H9 (cell line): ENCODE measurements around the gene TMEM107. TPM values are rescaled to one million over a fixed set of nuclear protein-coding genes. Genes with fewer than 3 reads are reported as not detected.

Source experiments
- DNase-seq: peaks from one replicate; pipeline ENCODE4 v3.0.0-alpha.2; 2017
- H2AFZ ChIP-seq: one replicate; pipeline ENCODE4 v1.6.1; 2013; ENCODE audit warnings: mild to moderate bottlenecking, low read length, control low read depth, moderate library complexity
- H2AK5ac ChIP-seq: 2 replicates; pipeline ENCODE4 v1.6.1; 2013; ENCODE audit warnings: low read length, control low read depth, mixed read lengths; ENCODE audit not compliant: insufficient read length
- H2BK120ac ChIP-seq: one replicate; pipeline ENCODE4 v1.6.1; 2013; ENCODE audit warnings: low read depth, mild to moderate bottlenecking, low read length, control low read depth, inconsistent platforms; ENCODE audit not compliant: poor library complexity, severe bottlenecking
- H2BK12ac ChIP-seq: 2 replicates; pipeline ENCODE4 v1.6.1; 2013; ENCODE audit warnings: low read length, control low read depth, mixed read lengths, low read depth; ENCODE audit not compliant: insufficient read length
- H2BK15ac ChIP-seq: 2 replicates; pipeline ENCODE4 v1.6.1; 2013; ENCODE audit warnings: low read depth, low read length, control low read depth
- H2BK20ac ChIP-seq: one replicate; pipeline ENCODE4 v1.6.1; 2013; ENCODE audit warnings: low read depth, mild to moderate bottlenecking, low read length, control low read depth, inconsistent platforms; ENCODE audit not compliant: poor library complexity, severe bottlenecking
- H2BK5ac ChIP-seq: 2 replicates; pipeline ENCODE4 v1.6.1; 2013; ENCODE audit warnings: low read length, control low read depth, mixed read lengths; ENCODE audit not compliant: insufficient read length
- H3K14ac ChIP-seq: 2 replicates; pipeline ENCODE4 v1.6.1; 2013; ENCODE audit warnings: low read length, control low read depth; ENCODE audit not compliant: insufficient read depth
- H3K18ac ChIP-seq: 2 replicates; pipeline ENCODE4 v1.6.1; 2013; ENCODE audit warnings: low read depth, mild to moderate bottlenecking, mixed read lengths, low read length, control low read depth; ENCODE audit not compliant: insufficient read length
- H3K23ac ChIP-seq: 2 replicates; pipeline ENCODE4 v1.6.1; 2013; ENCODE audit warnings: low read length, control low read depth, mixed read lengths, low read depth; ENCODE audit not compliant: insufficient read length
- H3K23me2 ChIP-seq: 2 replicates; pipeline ENCODE4 v1.6.1; 2013; ENCODE audit warnings: low read depth, mild to moderate bottlenecking, mixed read lengths, low read length, control low read depth; ENCODE audit not compliant: insufficient read length, poor library complexity, severe bottlenecking
- H3K27ac ChIP-seq: 2 replicates; pipeline ENCODE4 v1.5.1; 2013; ENCODE audit warnings: low read length, control low read depth, mixed read lengths, low read depth; ENCODE audit not compliant: insufficient read length
- H3K27me3 ChIP-seq: 2 replicates; pipeline ENCODE4 v1.6.1; 2013; ENCODE audit warnings: low read length, control low read depth, inconsistent platforms; ENCODE audit not compliant: insufficient read depth
- H3K4ac ChIP-seq: 2 replicates; pipeline ENCODE4 v1.6.1; 2013; ENCODE audit warnings: low read depth, mild to moderate bottlenecking, control low read depth, inconsistent platforms, low read length, moderate library complexity
- H3K4me1 ChIP-seq: 2 replicates; pipeline ENCODE4 v1.6.1; 2013; ENCODE audit warnings: low read length, control low read depth, inconsistent platforms; ENCODE audit not compliant: insufficient read depth
- H3K4me2 ChIP-seq: 2 replicates; pipeline ENCODE4 v1.6.1; 2013; ENCODE audit warnings: low read length, control low read depth, mixed read lengths; ENCODE audit not compliant: insufficient read length, insufficient read depth
- H3K56ac ChIP-seq: 2 replicates; pipeline ENCODE4 v1.6.1; 2013; ENCODE audit warnings: low read depth, mild to moderate bottlenecking, mixed read lengths, low read length, control low read depth; ENCODE audit not compliant: insufficient read length
- H3K79me1 ChIP-seq: 2 replicates; pipeline ENCODE4 v1.6.1; 2013; ENCODE audit warnings: low read depth, mild to moderate bottlenecking, moderate library complexity, low read length, control low read depth, inconsistent platforms; ENCODE audit not compliant: insufficient read depth, poor library complexity, severe bottlenecking
- H3K79me2 ChIP-seq: 2 replicates; pipeline ENCODE4 v1.6.1; 2013; ENCODE audit warnings: low read length, control low read depth, inconsistent platforms; ENCODE audit not compliant: insufficient read depth
- H3K9ac ChIP-seq: 2 replicates; pipeline ENCODE4 v1.6.1; 2013; ENCODE audit warnings: low read length, control low read depth, mixed read lengths; ENCODE audit not compliant: insufficient read length; ENCODE audit errors: extremely low read depth
- H3K9me3 ChIP-seq: one replicate; pipeline ENCODE4 v1.6.1; 2013; ENCODE audit warnings: low read depth, low read length, inconsistent platforms; ENCODE audit not compliant: control insufficient read depth
- H3T11ph ChIP-seq: one replicate; pipeline ENCODE4 v1.6.1; 2013; ENCODE audit warnings: mild to moderate bottlenecking, low read length, control low read depth, inconsistent platforms
- H4K20me1 ChIP-seq: one replicate; pipeline ENCODE4 v1.6.1; 2013; ENCODE audit not compliant: control insufficient read depth, insufficient read length, insufficient read depth
- H4K5ac ChIP-seq: 2 replicates; pipeline ENCODE4 v1.6.1; 2013; ENCODE audit warnings: low read depth, mild to moderate bottlenecking, mixed read lengths, low read length, control low read depth; ENCODE audit not compliant: insufficient read length
- H4K8ac ChIP-seq: replicated peaks from 2 replicates; pipeline ENCODE4 v1.6.1; 2013; ENCODE audit warnings: low read length, control low read depth, mixed read lengths, low read depth; ENCODE audit not compliant: insufficient read length
- H4K91ac ChIP-seq: 2 replicates; pipeline ENCODE4 v1.6.1; 2013; ENCODE audit warnings: low read depth, mild to moderate bottlenecking, moderate library complexity, mixed read lengths, low read length, control low read depth; ENCODE audit not compliant: insufficient read length
- H3K27ac Mint-ChIP-seq, 3 experiments: 2 replicates in 2 of 3; 3 replicates in 1 of 3; pipeline ENCODE4 v1.8.0; 2020 to 2021; ENCODE audit warnings: mixed read lengths in 3 of 3, mild to moderate bottlenecking in 1 of 3, moderate library complexity in 1 of 3
- H3K27me3 Mint-ChIP-seq: 2 replicates; pipeline ENCODE4 v1.8.0; 2021; ENCODE audit warnings: low read depth, mild to moderate bottlenecking, moderate library complexity, mixed read lengths
- H3K36me3 Mint-ChIP-seq, 3 experiments: 2 replicates in 2 of 3; 3 replicates in 1 of 3; pipeline ENCODE4 v1.8.0; 2020 to 2021; ENCODE audit warnings: low read depth in 3 of 3, mixed read lengths in 3 of 3; ENCODE audit not compliant: insufficient read depth in 1 of 3
- H3K4me1 Mint-ChIP-seq, 2 experiments: 2 replicates each; pipeline ENCODE4 v1.8.0; 2020; ENCODE audit warnings: mixed read lengths in 2 of 2
- H3K4me3 Mint-ChIP-seq, 2 experiments: 2 replicates in 1 of 2; 3 replicates in 1 of 2; pipeline ENCODE4 v1.8.0; 2020 to 2021; ENCODE audit warnings: mild to moderate bottlenecking in 2 of 2, mixed read lengths in 2 of 2, moderate library complexity in 1 of 2
- H3K9me3 Mint-ChIP-seq, 2 experiments: 2 replicates in 1 of 2; 3 replicates in 1 of 2; pipeline ENCODE4 v1.8.0; 2020; ENCODE audit warnings: mild to moderate bottlenecking in 2 of 2, mixed read lengths in 2 of 2, moderate library complexity in 1 of 2
- WGBS: extraction: QIAGEN DNeasy Blood & Tissue Kit; methylation state at CpG from one replicate; pipeline ENCODE4 v1.1.7; 2013; ENCODE audit warnings: missing lambda C conversion rate, low lambda C conversion rate, mixed read lengths; ENCODE audit not compliant: insufficient read length; ENCODE audit errors: extremely low coverage; 5-methylcytosine and 5-hydroxymethylcytosine counted together
- total RNA-seq: library from RNA; stranded (reverse); gene quantifications from 2 replicates; pipeline ENCODE4 v1.2.1, GENCODE V29; 2021
- TF ChIP-seq, protein P1 (sequence below): fragments of 200-600 bp; sonication (generic); conservative IDR thresholded peaks from 3 replicates; pipeline ENCODE4 v1.8.0; 2021; ENCODE audit warnings: antibody characterized with exemption, mild to moderate bottlenecking

Gene TMEM107
- total RNA-seq, 1 experiment from 2014 or later = 12.7 TPM

DNA sequence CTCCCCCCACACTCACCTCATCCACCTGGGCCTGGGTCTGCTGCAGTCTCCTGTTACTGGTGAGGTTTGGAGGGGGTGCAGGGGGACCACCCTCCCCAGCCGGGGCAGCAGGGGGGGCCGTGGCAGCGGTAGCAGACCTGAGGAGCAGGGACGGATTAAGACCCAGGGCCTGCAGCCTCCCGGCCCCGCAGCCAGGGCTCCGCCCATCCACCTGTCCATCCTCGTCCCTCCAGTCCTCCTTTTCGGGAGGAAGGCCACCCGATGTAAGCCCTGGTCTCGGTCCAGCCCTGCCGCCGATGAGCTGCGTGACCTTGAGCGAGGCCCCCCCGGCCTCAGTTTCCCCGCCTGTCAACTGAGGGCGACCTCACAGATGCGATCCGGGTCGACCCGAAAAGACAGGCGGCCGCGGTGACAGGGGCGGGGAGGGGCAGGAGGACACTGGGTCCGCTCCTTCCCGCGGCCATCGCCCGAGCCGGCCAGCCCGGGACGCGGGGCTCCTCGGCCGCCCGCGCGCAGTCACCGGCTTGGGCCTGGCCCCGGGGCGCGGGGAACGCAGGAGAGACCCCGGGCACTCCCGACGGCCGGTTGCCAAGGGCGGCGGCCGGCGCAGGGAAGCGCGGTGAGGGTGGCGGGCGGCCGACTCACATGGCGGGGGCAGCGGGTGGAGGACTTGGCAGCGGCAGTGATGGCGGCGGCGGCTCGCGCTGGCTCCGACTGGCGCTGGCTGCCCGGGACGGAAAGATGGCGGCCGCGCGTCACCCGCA, 13.8 kb downstream of the TMEM107 start, which contains the start of gene VAMP2:
Gene VAMP2, minus strand, starts transcription at position 716 of the 764 bp plus-strand sequence. Its CDS starts 69 bp downstream, at position 647.
- TF ChIP-seq, protein P1, sequence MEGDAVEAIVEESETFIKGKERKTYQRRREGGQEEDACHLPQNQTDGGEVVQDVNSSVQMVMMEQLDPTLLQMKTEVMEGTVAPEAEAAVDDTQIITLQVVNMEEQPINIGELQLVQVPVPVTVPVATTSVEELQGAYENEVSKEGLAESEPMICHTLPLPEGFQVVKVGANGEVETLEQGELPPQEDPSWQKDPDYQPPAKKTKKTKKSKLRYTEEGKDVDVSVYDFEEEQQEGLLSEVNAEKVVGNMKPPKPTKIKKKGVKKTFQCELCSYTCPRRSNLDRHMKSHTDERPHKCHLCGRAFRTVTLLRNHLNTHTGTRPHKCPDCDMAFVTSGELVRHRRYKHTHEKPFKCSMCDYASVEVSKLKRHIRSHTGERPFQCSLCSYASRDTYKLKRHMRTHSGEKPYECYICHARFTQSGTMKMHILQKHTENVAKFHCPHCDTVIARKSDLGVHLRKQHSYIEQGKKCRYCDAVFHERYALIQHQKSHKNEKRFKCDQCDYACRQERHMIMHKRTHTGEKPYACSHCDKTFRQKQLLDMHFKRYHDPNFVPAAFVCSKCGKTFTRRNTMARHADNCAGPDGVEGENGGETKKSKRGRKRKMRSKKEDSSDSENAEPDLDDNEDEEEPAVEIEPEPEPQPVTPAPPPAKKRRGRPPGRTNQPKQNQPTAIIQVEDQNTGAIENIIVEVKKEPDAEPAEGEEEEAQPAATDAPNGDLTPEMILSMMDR = no peak
- Histone ChIP-seq H3K14ac (peak within 1 kb of the TSS; percentile 95), H3K23me2 (peaks cover 13% of the 10 kb centered on the region), H3K27me3 (no peaks in the 10 kb centered on the region), H3K79me1 (no peaks in the 10 kb centered on the region), H2BK15ac (no peak within 1 kb of the TSS), H3K4ac (peak within 1 kb of the TSS; percentile 20; the same call in 1 of the 2 replicates), H3K79me2 (no peaks in the 10 kb centered on the region), H4K20me1 (no peaks in the 10 kb centered on the region), H3K23ac (peak within 1 kb of the TSS; percentile 57), H3K4me2 (peak within 1 kb of the TSS; percentile 58), H3K27ac (peak within 1 kb of the TSS; percentile 62), H3K9ac (peak within 1 kb of the TSS; percentile 89), H2BK12ac (peak within 1 kb of the TSS; percentile 83), H3K9me3 (no peaks in the 10 kb centered on the region), H3K4me1 (peaks cover 3% of the 10 kb centered on the region; the same call in 1 of the 2 replicates), H3K56ac (no peak within 1 kb of the TSS), H2AK5ac (no peak within 1 kb of the TSS), H2BK120ac (peak within 1 kb of the TSS; percentile 62), H4K91ac (peak within 1 kb of the TSS; percentile 15), H3T11ph (no peak within 1 kb of the TSS), H4K8ac (no peak within 1 kb of the TSS), H3K18ac (peak within 1 kb of the TSS; percentile 97), H4K5ac (peak within 1 kb of the TSS; percentile 93), H2BK5ac (peak within 1 kb of the TSS; percentile 79), H2AFZ (no peak within 1 kb of the TSS), H2BK20ac (no peak within 1 kb of the TSS)
- peak within 1 kb of the TSS; percentile 98 to 100 (median 99) for H3K27ac Mint-ChIP-seq
- peaks cover 10 to 26% (median 22%) of the 10 kb centered on the region in 3 experiments for H3K36me3 Mint-ChIP-seq
- no peaks in the 10 kb centered on the region for H3K27me3 Mint-ChIP-seq
- H3K4me3 Mint-ChIP-seq = peak within 1 kb of the TSS; percentile 86 to 95
- peaks cover 38 to 42% of the 10 kb centered on the region in 2 experiments for H3K4me1 Mint-ChIP-seq
- no peaks in the 10 kb centered on the region for H3K9me3 Mint-ChIP-seq
- peak; percentile 79 for DNase-seq
- no CpG with 5 or more reads among the region's 75 CpGs for WGBS
